Measurements from ENCODE around the gene PLSCR5. TPM values are rescaled to one million over a fixed set of nuclear protein-coding genes. Genes with fewer than 3 reads are reported as not detected.
A peak's percentile ranks its signal among the peaks of the same experiment; 100 is the strongest.

The PLSCR5 gene
- total RNA-seq, 1 donor from 2014 or later, result not detected

DNA sequence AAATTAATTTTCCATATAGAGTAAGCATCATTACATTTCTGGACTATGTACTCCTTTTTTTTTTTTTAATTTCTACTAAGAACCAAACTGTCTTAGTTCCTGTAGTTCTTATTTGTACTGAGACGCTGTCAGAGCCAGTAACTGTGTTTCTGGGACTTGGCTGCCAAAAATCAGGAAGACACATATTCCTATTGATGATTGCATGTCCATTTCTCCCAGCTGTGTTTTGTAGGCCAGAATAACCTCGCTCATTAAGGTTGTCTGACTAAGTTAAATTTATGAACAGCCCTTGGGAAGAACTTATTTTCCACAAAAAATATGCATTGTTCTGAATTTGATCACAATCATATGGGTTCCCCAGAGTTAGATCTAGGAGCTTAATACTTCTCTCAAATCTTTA is 29.5 kb downstream of the PLSCR5 start:
- H3K4me3 Mint-ChIP-seq (ENCODE audit: unreplicated experiment), result no peak overlapping the region

DNA sequence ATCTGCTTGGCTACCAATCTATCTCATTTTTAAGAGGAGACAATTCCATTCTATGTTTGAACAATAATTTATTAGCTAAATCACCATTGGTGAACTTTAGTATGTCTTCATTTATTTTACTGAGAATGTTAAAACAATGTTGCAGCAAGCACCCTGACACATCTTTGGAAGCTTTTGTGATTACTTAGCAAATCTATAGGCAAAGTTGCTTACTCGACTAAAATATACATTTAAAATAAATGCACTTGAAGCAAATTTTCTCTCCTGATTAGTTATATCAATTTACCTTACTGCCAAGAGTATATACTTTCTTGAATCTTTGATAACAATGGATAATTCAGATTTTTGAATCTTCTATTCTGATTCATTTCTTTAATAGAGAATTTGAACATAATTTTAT is 31.0 kb downstream of the PLSCR5 start:
- H3K27me3 Mint-ChIP-seq (ENCODE audit: unreplicated experiment), result no peaks in the 10 kb centered on the region
- H3K9me3 Mint-ChIP-seq (ENCODE audit: unreplicated experiment), result no peaks in the 10 kb centered on the region
- no peaks in the 10 kb centered on the region for H3K36me3 Mint-ChIP-seq (ENCODE audit: unreplicated experiment)

More for the DNA sequence above, 29.5 kb downstream of the PLSCR5 start:
- DNase-seq (ENCODE audit: extremely low spot score, unreplicated experiment), result no peak
- TF ChIP-seq, protein P1, sequence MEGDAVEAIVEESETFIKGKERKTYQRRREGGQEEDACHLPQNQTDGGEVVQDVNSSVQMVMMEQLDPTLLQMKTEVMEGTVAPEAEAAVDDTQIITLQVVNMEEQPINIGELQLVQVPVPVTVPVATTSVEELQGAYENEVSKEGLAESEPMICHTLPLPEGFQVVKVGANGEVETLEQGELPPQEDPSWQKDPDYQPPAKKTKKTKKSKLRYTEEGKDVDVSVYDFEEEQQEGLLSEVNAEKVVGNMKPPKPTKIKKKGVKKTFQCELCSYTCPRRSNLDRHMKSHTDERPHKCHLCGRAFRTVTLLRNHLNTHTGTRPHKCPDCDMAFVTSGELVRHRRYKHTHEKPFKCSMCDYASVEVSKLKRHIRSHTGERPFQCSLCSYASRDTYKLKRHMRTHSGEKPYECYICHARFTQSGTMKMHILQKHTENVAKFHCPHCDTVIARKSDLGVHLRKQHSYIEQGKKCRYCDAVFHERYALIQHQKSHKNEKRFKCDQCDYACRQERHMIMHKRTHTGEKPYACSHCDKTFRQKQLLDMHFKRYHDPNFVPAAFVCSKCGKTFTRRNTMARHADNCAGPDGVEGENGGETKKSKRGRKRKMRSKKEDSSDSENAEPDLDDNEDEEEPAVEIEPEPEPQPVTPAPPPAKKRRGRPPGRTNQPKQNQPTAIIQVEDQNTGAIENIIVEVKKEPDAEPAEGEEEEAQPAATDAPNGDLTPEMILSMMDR (IDR thresholded peaks at IDR 0.05), result no peak
- Mint-ChIP-seq H3K9me3 (ENCODE audit: unreplicated experiment) (no peaks in the 10 kb centered on the region), H3K36me3 (ENCODE audit: unreplicated experiment) (no peaks in the 10 kb centered on the region), H3K27me3 (ENCODE audit: unreplicated experiment) (no peaks in the 10 kb centered on the region), H3K27ac (ENCODE audit: unreplicated experiment) (no peak overlapping the region), H3K4me1 (ENCODE audit: unreplicated experiment) (peaks cover under 1% of the 10 kb centered on the region)

DNA sequence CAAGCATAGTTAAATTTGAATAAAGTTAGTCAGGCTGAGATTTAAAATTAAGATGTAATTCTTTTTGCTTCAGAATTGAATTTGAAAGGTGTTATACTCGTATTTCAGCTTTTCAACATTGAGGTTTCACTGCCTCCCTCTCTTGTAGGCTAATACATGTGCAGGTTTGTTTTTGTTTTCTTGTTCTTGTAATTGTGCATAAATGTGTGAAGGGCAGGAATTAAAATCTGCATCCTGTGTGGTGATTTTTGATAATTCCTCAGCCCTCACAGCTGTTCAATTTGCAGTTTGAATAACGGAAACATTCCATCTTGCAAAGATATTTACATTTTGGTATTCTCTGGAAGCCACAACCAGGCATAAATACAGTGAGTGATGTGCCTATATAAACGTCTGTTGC is 35.8 kb downstream of the PLSCR5 start:
- H3K4me1 Mint-ChIP-seq (ENCODE audit: unreplicated experiment), result peaks cover 9% of the 10 kb centered on the region
- H3K27ac Mint-ChIP-seq (ENCODE audit: unreplicated experiment), result no peak overlapping the region
- no peaks in the 10 kb centered on the region for H3K27me3 Mint-ChIP-seq (ENCODE audit: unreplicated experiment)
- DNase-seq (ENCODE audit: extremely low spot score, unreplicated experiment), result no peak
- TF ChIP-seq, protein P1 (IDR thresholded peaks at IDR 0.05), result no peak
- H3K36me3 Mint-ChIP-seq (ENCODE audit: unreplicated experiment), result no peaks in the 10 kb centered on the region
- H3K9me3 Mint-ChIP-seq (ENCODE audit: unreplicated experiment), result no peaks in the 10 kb centered on the region
- no peak overlapping the region for H3K4me3 Mint-ChIP-seq (ENCODE audit: unreplicated experiment)

More for the DNA sequence above, 31.0 kb downstream of the PLSCR5 start:
- no peak overlapping the region for H3K27ac Mint-ChIP-seq (ENCODE audit: unreplicated experiment)
- H3K4me3 Mint-ChIP-seq (ENCODE audit: unreplicated experiment), result no peak overlapping the region
- H3K4me1 Mint-ChIP-seq (ENCODE audit: unreplicated experiment), result peaks cover 6% of the 10 kb centered on the region
- no peak for DNase-seq (ENCODE audit: extremely low spot score, unreplicated experiment)
- TF ChIP-seq, protein P1 (IDR thresholded peaks at IDR 0.05), result no peak

DNA sequence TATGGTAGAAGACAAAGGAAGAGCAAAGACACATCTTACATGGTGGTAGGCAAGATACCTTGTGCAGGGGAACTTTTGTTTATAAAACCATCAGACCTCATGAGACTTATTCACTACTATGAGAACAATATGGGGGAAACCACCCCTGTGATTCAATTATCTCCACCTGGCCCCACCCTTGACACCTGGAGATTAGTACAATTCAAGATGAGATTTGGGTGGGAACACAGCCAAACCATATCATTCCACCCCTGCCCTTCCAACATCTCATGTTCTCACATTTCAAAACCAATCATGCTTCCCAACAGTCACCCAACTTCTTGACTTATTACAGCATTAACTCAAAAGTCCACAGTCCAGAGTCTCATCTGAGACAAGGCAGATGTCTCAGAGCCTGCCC is 39.0 kb downstream of the PLSCR5 start:
- TF ChIP-seq, protein P1 (IDR thresholded peaks at IDR 0.05), result no peak
- Mint-ChIP-seq H3K27me3 (ENCODE audit: unreplicated experiment) (no peaks in the 10 kb centered on the region), H3K27ac (ENCODE audit: unreplicated experiment) (no peak overlapping the region), H3K9me3 (ENCODE audit: unreplicated experiment) (peaks cover 7% of the 10 kb centered on the region), H3K4me1 (ENCODE audit: unreplicated experiment) (peaks cover 9% of the 10 kb centered on the region), H3K4me3 (ENCODE audit: unreplicated experiment) (no peak overlapping the region), H3K36me3 (ENCODE audit: unreplicated experiment) (no peaks in the 10 kb centered on the region)
- no peak for DNase-seq (ENCODE audit: extremely low spot score, unreplicated experiment)

DNA sequence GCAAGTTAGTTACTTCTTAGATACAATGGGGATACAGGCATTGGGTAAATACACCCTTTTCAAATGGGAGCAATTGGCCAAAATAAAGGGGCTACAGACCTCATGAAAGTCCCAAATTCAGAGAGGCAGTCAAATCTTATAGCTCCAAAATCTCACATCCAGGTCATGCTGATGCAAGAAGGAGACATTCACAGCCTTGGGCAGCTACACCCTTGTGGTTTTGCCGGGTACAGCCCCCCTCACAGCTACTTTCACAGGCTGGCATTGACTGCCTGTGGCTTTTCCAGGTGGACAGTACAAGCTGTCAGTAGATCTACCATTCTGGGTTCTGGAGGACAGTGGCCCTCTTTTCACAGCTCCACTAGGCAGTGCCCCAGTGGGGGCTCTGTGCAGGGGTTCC is 43.3 kb downstream of the PLSCR5 start:
- Mint-ChIP-seq H3K36me3 (ENCODE audit: unreplicated experiment) (no peaks in the 10 kb centered on the region), H3K27me3 (ENCODE audit: unreplicated experiment) (no peaks in the 10 kb centered on the region), H3K4me3 (ENCODE audit: unreplicated experiment) (no peak overlapping the region), H3K4me1 (ENCODE audit: unreplicated experiment) (no peaks in the 10 kb centered on the region), H3K27ac (ENCODE audit: unreplicated experiment) (peak overlapping the region; percentile 7), H3K9me3 (ENCODE audit: unreplicated experiment) (peaks cover 7% of the 10 kb centered on the region)
- TF ChIP-seq, protein P1 (IDR thresholded peaks at IDR 0.05), result no peak
- DNase-seq (ENCODE audit: extremely low spot score, unreplicated experiment), result no peak
